Panc1 (cell line): ENCODE measurements around the gene STRIP1. TPM values are rescaled to one million over a fixed set of nuclear protein-coding genes. Genes with fewer than 3 reads are reported as not detected.

Experiments used
- ATAC-seq: fragments of 200-7000 bp; cut with Tn5 transposase; 2 replicates; pipeline ENCODE4 v1.9.1; 2020; ENCODE audit warnings: mild to moderate bottlenecking, moderate library complexity
- BruUV-seq: library from RNA; stranded (reverse); fragments of 400-500 nt; replicated peaks from 2 replicates; lab custom pipeline; 2021; lab: Mats Ljungman, UMichigan
- CTCF ChIA-PET: fragments of 300-600 bp; sonication (Branson Sonifier 250); formaldehyde crosslinking; loops from one replicate; lab custom pipeline; 2022; ENCODE audit warnings: antibody characterized with exemption; lab: Charles Lee
- POLR2A ChIA-PET: fragments of 300-600 bp; sonication (Branson Sonifier 250); formaldehyde crosslinking; loops from one replicate; lab custom pipeline; 2022; ENCODE audit warnings: antibody characterized with exemption; lab: Charles Lee
- DNase-seq: peaks from one replicate; pipeline ENCODE4 v3.0.0-alpha.2; 2010; ENCODE audit warnings: low read depth, low spot score
- H3K27ac ChIP-seq: 2 replicates; pipeline ENCODE4 v1.5.1; 2011; ENCODE audit warnings: mild to moderate bottlenecking, low read length, inconsistent platforms
- H3K27me3 ChIP-seq: fragments of 200-500 bp; sonication (Bioruptor generic); 2 replicates; pipeline ENCODE4 v1.6.0; 2014; ENCODE audit warnings: low read length, inconsistent platforms; ENCODE audit not compliant: control insufficient read depth, insufficient read depth
- H3K36me3 ChIP-seq: fragments of 200-500 bp; sonication (Bioruptor generic); 2 replicates; pipeline ENCODE4 v1.5.1; 2014; ENCODE audit warnings: inconsistent platforms, mild to moderate bottlenecking, low read length, moderate library complexity; ENCODE audit not compliant: control insufficient read depth, insufficient read depth
- H3K4me1 ChIP-seq: 2 replicates; pipeline ENCODE4 v1.5.1; 2011; ENCODE audit warnings: inconsistent platforms, mild to moderate bottlenecking, low read length, moderate library complexity; ENCODE audit not compliant: control insufficient read depth, insufficient read depth
- H3K4me3 ChIP-seq, 2 experiments: 2 replicates each; pipeline ENCODE4 v1.5.1; 2011 to 2012; ENCODE audit warnings: low read depth in 2 of 2, low read length in 2 of 2, mild to moderate bottlenecking in 2 of 2, inconsistent platforms in 1 of 2, moderate library complexity in 1 of 2
- H3K9me3 ChIP-seq: fragments of 200-500 bp; sonication (Bioruptor generic); 2 replicates; pipeline ENCODE4 v1.5.1; 2014; ENCODE audit warnings: low read depth, mild to moderate bottlenecking, inconsistent platforms, low read length, moderate library complexity; ENCODE audit not compliant: control insufficient read depth, insufficient read depth
- POLR2AphosphoS5 ChIP-seq: IDR thresholded peaks from 2 replicates; pipeline ENCODE4 v1.6.1; 2012; ENCODE audit warnings: mild to moderate bottlenecking, low read depth, low read length, moderate library complexity
- SIN3A ChIP-seq: IDR thresholded peaks from 2 replicates; pipeline ENCODE4 v1.6.1; 2012; ENCODE audit warnings: low read depth, mild to moderate bottlenecking, low read length, moderate library complexity, borderline replicate concordance; ENCODE audit not compliant: insufficient read depth
- TCF7L2 ChIP-seq: IDR thresholded peaks from 2 replicates; pipeline ENCODE4 v1.6.1; 2011; ENCODE audit warnings: mild to moderate bottlenecking, low read depth, low read length, inconsistent platforms
- in situ Hi-C: cut with HindIII; loops from 2 replicates; pipeline ENCODE4 v1.10.0; 2016; ENCODE audit warnings: low sequenced_read_pairs, low pct_unique_long_range_greater_than_20kb
- intact Hi-C: fragments of 100-400 bp; cut with micrococcal nuclease; formaldehyde crosslinking; loops from one replicate; pipeline ENCODE4 v1.10.0; 2022; ENCODE audit not compliant: unreplicated experiment
- total RNA-seq: library from RNA; stranded (reverse); gene quantifications from one replicate; pipeline ENCODE4 v1.2.1, GENCODE V29; 2021; ENCODE audit not compliant: unreplicated experiment
- TF ChIP-seq, protein P1 (sequence below), 2 experiments: IDR thresholded peaks; 2 replicates each; pipeline ENCODE4 v1.6.1; 2011 to 2012; ENCODE audit warnings: low read depth in 2 of 2, control low read depth in 1 of 2, low read length in 1 of 2, mild to moderate bottlenecking in 1 of 2, moderate library complexity in 1 of 2; ENCODE audit not compliant: insufficient read depth in 1 of 2
- TF ChIP-seq, protein P2 (sequence below): fragments of 450-650 bp; IDR thresholded peaks from 2 replicates; pipeline ENCODE4 v1.5.1; 2017; ENCODE audit warnings: mild to moderate bottlenecking

The STRIP1 gene
- total RNA-seq, 1 experiment from 2014 or later: 26.1 TPM

GRCh38 chr1:110004583-110004982 lies 29.8 kb upstream of the STRIP1 start:
- in situ Hi-C loops (no loop called here), intact Hi-C loops (no loop called here)
- Histone ChIP-seq H3K27ac (peak overlapping the region; percentile 36), H3K4me1 (peaks cover 77% of the 10 kb centered on the region), H3K9me3 (no peaks in the 10 kb centered on the region), H3K36me3 (peaks cover 8% of the 10 kb centered on the region), H3K27me3 (no peaks in the 10 kb centered on the region), H3K4me3 (no peak overlapping the region)
- ATAC-seq: 0 out of 2 replicates have a peak, but pooled peaks have one; percentile 15
- BruUV-seq: no TSS peak
- no peak for DNase-seq
- POLR2A ChIA-PET: no interaction called here
- CTCF ChIA-PET: no interaction called here
- TF ChIP-seq TCF7L2: no peak
- no peak for TF ChIP-seq POLR2AphosphoS5
- TF ChIP-seq SIN3A: no peak
- TF ChIP-seq, protein P1, sequence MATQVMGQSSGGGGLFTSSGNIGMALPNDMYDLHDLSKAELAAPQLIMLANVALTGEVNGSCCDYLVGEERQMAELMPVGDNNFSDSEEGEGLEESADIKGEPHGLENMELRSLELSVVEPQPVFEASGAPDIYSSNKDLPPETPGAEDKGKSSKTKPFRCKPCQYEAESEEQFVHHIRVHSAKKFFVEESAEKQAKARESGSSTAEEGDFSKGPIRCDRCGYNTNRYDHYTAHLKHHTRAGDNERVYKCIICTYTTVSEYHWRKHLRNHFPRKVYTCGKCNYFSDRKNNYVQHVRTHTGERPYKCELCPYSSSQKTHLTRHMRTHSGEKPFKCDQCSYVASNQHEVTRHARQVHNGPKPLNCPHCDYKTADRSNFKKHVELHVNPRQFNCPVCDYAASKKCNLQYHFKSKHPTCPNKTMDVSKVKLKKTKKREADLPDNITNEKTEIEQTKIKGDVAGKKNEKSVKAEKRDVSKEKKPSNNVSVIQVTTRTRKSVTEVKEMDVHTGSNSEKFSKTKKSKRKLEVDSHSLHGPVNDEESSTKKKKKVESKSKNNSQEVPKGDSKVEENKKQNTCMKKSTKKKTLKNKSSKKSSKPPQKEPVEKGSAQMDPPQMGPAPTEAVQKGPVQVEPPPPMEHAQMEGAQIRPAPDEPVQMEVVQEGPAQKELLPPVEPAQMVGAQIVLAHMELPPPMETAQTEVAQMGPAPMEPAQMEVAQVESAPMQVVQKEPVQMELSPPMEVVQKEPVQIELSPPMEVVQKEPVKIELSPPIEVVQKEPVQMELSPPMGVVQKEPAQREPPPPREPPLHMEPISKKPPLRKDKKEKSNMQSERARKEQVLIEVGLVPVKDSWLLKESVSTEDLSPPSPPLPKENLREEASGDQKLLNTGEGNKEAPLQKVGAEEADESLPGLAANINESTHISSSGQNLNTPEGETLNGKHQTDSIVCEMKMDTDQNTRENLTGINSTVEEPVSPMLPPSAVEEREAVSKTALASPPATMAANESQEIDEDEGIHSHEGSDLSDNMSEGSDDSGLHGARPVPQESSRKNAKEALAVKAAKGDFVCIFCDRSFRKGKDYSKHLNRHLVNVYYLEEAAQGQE (IDR thresholded peaks at IDR 0.05; ENCODE audit: insufficient read depth in 1 of 2, low read depth in 2 of 2, low read length in 1 of 2): no peak
- TF ChIP-seq, protein P2, sequence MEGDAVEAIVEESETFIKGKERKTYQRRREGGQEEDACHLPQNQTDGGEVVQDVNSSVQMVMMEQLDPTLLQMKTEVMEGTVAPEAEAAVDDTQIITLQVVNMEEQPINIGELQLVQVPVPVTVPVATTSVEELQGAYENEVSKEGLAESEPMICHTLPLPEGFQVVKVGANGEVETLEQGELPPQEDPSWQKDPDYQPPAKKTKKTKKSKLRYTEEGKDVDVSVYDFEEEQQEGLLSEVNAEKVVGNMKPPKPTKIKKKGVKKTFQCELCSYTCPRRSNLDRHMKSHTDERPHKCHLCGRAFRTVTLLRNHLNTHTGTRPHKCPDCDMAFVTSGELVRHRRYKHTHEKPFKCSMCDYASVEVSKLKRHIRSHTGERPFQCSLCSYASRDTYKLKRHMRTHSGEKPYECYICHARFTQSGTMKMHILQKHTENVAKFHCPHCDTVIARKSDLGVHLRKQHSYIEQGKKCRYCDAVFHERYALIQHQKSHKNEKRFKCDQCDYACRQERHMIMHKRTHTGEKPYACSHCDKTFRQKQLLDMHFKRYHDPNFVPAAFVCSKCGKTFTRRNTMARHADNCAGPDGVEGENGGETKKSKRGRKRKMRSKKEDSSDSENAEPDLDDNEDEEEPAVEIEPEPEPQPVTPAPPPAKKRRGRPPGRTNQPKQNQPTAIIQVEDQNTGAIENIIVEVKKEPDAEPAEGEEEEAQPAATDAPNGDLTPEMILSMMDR: no peak

DNA sequence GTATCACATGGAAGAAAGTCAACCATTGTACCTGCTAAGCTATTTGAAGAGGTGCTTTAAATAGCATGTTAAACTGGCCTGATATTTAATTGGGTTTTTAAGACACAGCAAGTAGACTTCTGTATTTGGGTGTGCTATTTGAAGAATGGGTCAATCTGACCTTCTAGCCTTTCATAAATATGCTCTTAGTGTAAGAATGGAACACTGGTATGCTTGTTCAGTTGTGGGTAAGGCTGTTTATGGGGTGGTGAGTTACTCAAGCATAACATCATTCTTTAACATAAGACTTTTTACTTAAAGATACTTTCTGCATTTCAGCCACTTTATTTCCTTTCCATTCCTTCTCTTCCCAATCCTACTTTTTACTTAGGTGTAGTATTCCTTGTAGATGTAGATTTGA lies 28.5 kb upstream of the STRIP1 start:
- Histone ChIP-seq H3K4me3 (no peak overlapping the region), H3K27ac (no peak overlapping the region)
- POLR2A ChIA-PET: no interaction called here

More for the DNA sequence above, 28.5 kb upstream of the STRIP1 start:
- ATAC-seq (no peak), DNase-seq (no peak)
- CTCF ChIA-PET: no interaction called here
- intact Hi-C loops (no loop called here), in situ Hi-C loops (no loop called here)
- TF ChIP-seq POLR2AphosphoS5 (no peak), SIN3A (no peak), TCF7L2 (no peak)
- TF ChIP-seq, protein P2: no peak
- TF ChIP-seq, protein P1 (IDR thresholded peaks at IDR 0.05; ENCODE audit: insufficient read depth in 1 of 2, low read depth in 2 of 2, low read length in 1 of 2): no peak
- Histone ChIP-seq H3K9me3 (no peaks in the 10 kb centered on the region), H3K27me3 (no peaks in the 10 kb centered on the region), H3K4me1 (peaks cover 65% of the 10 kb centered on the region), H3K36me3 (peaks cover 11% of the 10 kb centered on the region)
- BruUV-seq: no TSS peak
